Measurements from ENCODE around the gene CCDC85B. TPM values are rescaled to one million over a fixed set of nuclear protein-coding genes. Genes with fewer than 3 reads are reported as not detected.

Gene CCDC85B
- total and polyA plus RNA-seq, 10 donors, result 38.7 to 131 (median 51.3) TPM

GRCh38 chr11:65861165-65861505 lies 29.3 kb upstream of the CCDC85B start:
- Histone ChIP-seq H3K9me3 (no peaks in the 10 kb centered on the region), H3K4me3 (peak overlapping the region; percentile 86 to 100 (median 99))
- WGBS, 5 donors, result 14 to 24% (median 16%) methylated on average over 11 to 14 of the region's 14 CpGs

GRCh38 chr11:65861533-65862183 lies 28.8 kb upstream of the CCDC85B start:
- intact Hi-C loops (cut with DNase I; ENCODE audit: low total_unique reads), result no loop called here
- Histone ChIP-seq H3K27ac (peak overlapping the region in 6 of 8 donors; percentile 20 to 99 (median 98)), H3K4me3 (peak overlapping the region; percentile 86 to 100 (median 99)), H3K4me1 (peaks cover 15 to 60% (median 47%) of the 10 kb centered on the region in 6 donors), H3K27me3 (replicated peaks in 1 of 7) (no peaks in the 10 kb centered on the region), H3K36me3 (peaks cover 5 to 52% (median 49%) of the 10 kb centered on the region in 6 donors), H3K9me3 (no peaks in the 10 kb centered on the region)
- peak; percentile 80 for DNase-seq
- 76 to 95% (median 91%) methylated on average over 5 to 13 of the region's 13 CpGs for WGBS, 5 donors
- TF ChIP-seq POLR2A (IDR thresholded peaks at IDR 0.05) (no peak), POLR2AphosphoS5 (IDR thresholded peaks at IDR 0.05) (no peak), CTCF (IDR thresholded peaks at IDR 0.05 in 8 of 11, conservative IDR thresholded peaks at IDR 0.05 in 3 of 11) (no peak)

More at GRCh38 chr11:65861165-65861505, 29.3 kb upstream of the CCDC85B start:
- H3K27me3 ChIP-seq (replicated peaks in 1 of 7), result no peaks in the 10 kb centered on the region
- H3K4me1 ChIP-seq, result peaks cover 20 to 64% (median 52%) of the 10 kb centered on the region in 6 donors
- no peak for DNase-seq
- intact Hi-C loops (cut with DNase I; ENCODE audit: low total_unique reads), result no loop called here
- peak overlapping the region; percentile 93 to 99 (median 97) for H3K27ac ChIP-seq
- peaks cover 5 to 52% (median 46%) of the 10 kb centered on the region in 6 donors for H3K36me3 ChIP-seq
- TF ChIP-seq CTCF (IDR thresholded peaks at IDR 0.05 in 8 of 11, conservative IDR thresholded peaks at IDR 0.05 in 3 of 11), result no peak
- TF ChIP-seq POLR2AphosphoS5 (IDR thresholded peaks at IDR 0.05), result no peak
- TF ChIP-seq POLR2A (IDR thresholded peaks at IDR 0.05), result no peak

DNA sequence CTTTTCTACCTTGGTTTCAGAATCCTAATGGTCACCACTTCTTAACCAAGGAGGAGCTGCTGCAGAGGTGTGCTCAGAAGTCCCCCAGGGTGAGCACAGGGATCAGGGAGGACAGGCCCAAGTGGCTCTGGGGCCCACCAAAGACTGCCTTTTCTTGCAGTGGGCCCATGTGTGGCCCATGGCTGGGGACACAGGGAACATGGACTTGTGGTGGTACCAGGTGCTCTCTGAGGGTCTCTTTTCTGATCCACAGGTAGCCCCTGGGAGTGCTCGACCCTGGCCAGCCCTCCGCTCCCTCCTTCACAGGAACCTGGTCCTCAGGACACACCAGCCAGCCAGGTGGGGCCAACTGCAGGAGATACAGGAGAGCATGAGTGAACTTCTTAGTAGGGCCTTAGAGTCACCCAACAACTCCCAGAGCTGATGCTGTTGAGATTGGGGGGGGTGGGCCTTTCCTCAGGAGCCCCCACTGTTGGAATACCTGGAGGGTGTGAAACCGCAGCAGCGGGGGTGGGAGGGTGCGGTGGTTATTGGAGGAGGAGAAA lies 28.2 kb upstream of the CCDC85B start:
- WGBS, 5 donors, result 76 to 96% (median 83%) methylated on average over 4 to 5 of the region's 5 CpGs
- H3K9me3 ChIP-seq, result no peaks in the 10 kb centered on the region
- peaks cover 15 to 64% (median 47%) of the 10 kb centered on the region in 6 donors for H3K4me1 ChIP-seq
- H3K4me3 ChIP-seq, result peak overlapping the region in 1 of 8 donors; percentile 99
- peak overlapping the region in 4 of 8 donors; percentile 20 to 99 (median 96) for H3K27ac ChIP-seq
- TF ChIP-seq CTCF (IDR thresholded peaks at IDR 0.05 in 8 of 11, conservative IDR thresholded peaks at IDR 0.05 in 3 of 11) (no peak), POLR2A (IDR thresholded peaks at IDR 0.05) (no peak), POLR2AphosphoS5 (IDR thresholded peaks at IDR 0.05) (no peak)
- intact Hi-C loops (cut with DNase I; ENCODE audit: low total_unique reads), result no loop called here
- no peaks in the 10 kb centered on the region for H3K27me3 ChIP-seq (replicated peaks in 1 of 7)
- peaks cover 5 to 58% (median 55%) of the 10 kb centered on the region in 6 donors for H3K36me3 ChIP-seq
- peak; percentile 76 for DNase-seq

Data from spleen (tissue), 11 donors.